Measurements from ENCODE around the gene SLFN12L.
"Not testable (repeated sequence)": the region's sequence is repeated elsewhere in the genome, so short reads cannot be mapped to it uniquely, and the experiment has no call there.

Gene SLFN12L

GRCh38 chr17:35510052-35510451 lies 27.4 kb downstream of the SLFN12L start:
- H3K27ac ChIP-seq (ENCODE audit: insufficient read depth, low read length, poor library complexity, severe bottlenecking), result no peak overlapping the region

GRCh38 chr17:35507714-35508113 lies 29.8 kb downstream of the SLFN12L start:
- peaks cover 11% of the 10 kb centered on the region for H3K36me3 ChIP-seq (ENCODE audit: control insufficient read depth, insufficient read depth, low read length)
- not testable (repeated sequence) for H3K4me3 ChIP-seq (ENCODE audit: insufficient read depth, low read depth, low read length, poor library complexity, severe bottlenecking); H3K27me3 ChIP-seq (replicated peaks; ENCODE audit: control insufficient read depth, insufficient read depth, low read length, poor library complexity, severe bottlenecking); H3K4me1 ChIP-seq (ENCODE audit: control insufficient read depth, insufficient read depth, low read length, poor library complexity, severe bottlenecking); H3K27ac ChIP-seq (ENCODE audit: insufficient read depth, low read length, poor library complexity, severe bottlenecking); DNase-seq; H3K9me3 ChIP-seq (ENCODE audit: control insufficient read depth, low read length)

More at GRCh38 chr17:35510052-35510451, 27.4 kb downstream of the SLFN12L start:
- H3K4me1 ChIP-seq (ENCODE audit: control insufficient read depth, insufficient read depth, low read length, poor library complexity, severe bottlenecking), result no peaks in the 10 kb centered on the region
- H3K36me3 ChIP-seq (ENCODE audit: control insufficient read depth, insufficient read depth, low read length), result peaks cover 26% of the 10 kb centered on the region
- H3K4me3 ChIP-seq (ENCODE audit: insufficient read depth, low read depth, low read length, poor library complexity, severe bottlenecking), result no peak overlapping the region
- no peak for DNase-seq
- H3K27me3 ChIP-seq (replicated peaks; ENCODE audit: control insufficient read depth, insufficient read depth, low read length, poor library complexity, severe bottlenecking), result no peaks in the 10 kb centered on the region
- no peaks in the 10 kb centered on the region for H3K9me3 ChIP-seq (ENCODE audit: control insufficient read depth, low read length)

- Histone ChIP-seq H3K27me3 (replicated peaks; ENCODE audit: control insufficient read depth, insufficient read depth, low read length, poor library complexity, severe bottlenecking) (no peaks in the 10 kb centered on the region), H3K4me1 (ENCODE audit: control insufficient read depth, insufficient read depth, low read length, poor library complexity, severe bottlenecking) (no peaks in the 10 kb centered on the region), H3K27ac (ENCODE audit: insufficient read depth, low read length, poor library complexity, severe bottlenecking) (no peak overlapping the region), H3K4me3 (ENCODE audit: insufficient read depth, low read depth, low read length, poor library complexity, severe bottlenecking) (no peak overlapping the region), H3K36me3 (ENCODE audit: control insufficient read depth, insufficient read depth, low read length) (peaks cover 27% of the 10 kb centered on the region), H3K9me3 (ENCODE audit: control insufficient read depth, low read length) (no peaks in the 10 kb centered on the region)
- DNase-seq, result no peak
Observed at GRCh38 chr17:35499548-35499947, 37.9 kb downstream of the SLFN12L start.

- Histone ChIP-seq H3K27ac (ENCODE audit: insufficient read depth, low read length, poor library complexity, severe bottlenecking) (no peak overlapping the region), H3K4me3 (ENCODE audit: insufficient read depth, low read depth, low read length, poor library complexity, severe bottlenecking) (no peak overlapping the region), H3K36me3 (ENCODE audit: control insufficient read depth, insufficient read depth, low read length) (peaks cover 27% of the 10 kb centered on the region), H3K27me3 (replicated peaks; ENCODE audit: control insufficient read depth, insufficient read depth, low read length, poor library complexity, severe bottlenecking) (no peaks in the 10 kb centered on the region), H3K4me1 (ENCODE audit: control insufficient read depth, insufficient read depth, low read length, poor library complexity, severe bottlenecking) (no peaks in the 10 kb centered on the region), H3K9me3 (ENCODE audit: control insufficient read depth, low read length) (no peaks in the 10 kb centered on the region)
- no peak for DNase-seq
Observed at GRCh38 chr17:35498448-35499178, 38.9 kb downstream of the SLFN12L start.

- H3K27ac ChIP-seq (ENCODE audit: insufficient read depth, low read length, poor library complexity, severe bottlenecking), result no peak overlapping the region
- no peaks in the 10 kb centered on the region for H3K9me3 ChIP-seq (ENCODE audit: control insufficient read depth, low read length)
- H3K36me3 ChIP-seq (ENCODE audit: control insufficient read depth, insufficient read depth, low read length), result peaks cover 31% of the 10 kb centered on the region
- H3K27me3 ChIP-seq (replicated peaks; ENCODE audit: control insufficient read depth, insufficient read depth, low read length, poor library complexity, severe bottlenecking), result no peaks in the 10 kb centered on the region
- no peaks in the 10 kb centered on the region for H3K4me1 ChIP-seq (ENCODE audit: control insufficient read depth, insufficient read depth, low read length, poor library complexity, severe bottlenecking)
- H3K4me3 ChIP-seq (ENCODE audit: insufficient read depth, low read depth, low read length, poor library complexity, severe bottlenecking), result no peak overlapping the region
- no peak for DNase-seq
Observed at GRCh38 chr17:35496451-35497290, 40.8 kb downstream of the SLFN12L start.

- no peaks in the 10 kb centered on the region for H3K4me1 ChIP-seq (ENCODE audit: control insufficient read depth, insufficient read depth, low read length, poor library complexity, severe bottlenecking)
- no peak for DNase-seq
- H3K36me3 ChIP-seq (ENCODE audit: control insufficient read depth, insufficient read depth, low read length), result peaks cover 14% of the 10 kb centered on the region
- H3K27ac ChIP-seq (ENCODE audit: insufficient read depth, low read length, poor library complexity, severe bottlenecking), result no peak overlapping the region
- no peaks in the 10 kb centered on the region for H3K9me3 ChIP-seq (ENCODE audit: control insufficient read depth, low read length)
- no peak overlapping the region for H3K4me3 ChIP-seq (ENCODE audit: insufficient read depth, low read depth, low read length, poor library complexity, severe bottlenecking)
- no peaks in the 10 kb centered on the region for H3K27me3 ChIP-seq (replicated peaks; ENCODE audit: control insufficient read depth, insufficient read depth, low read length, poor library complexity, severe bottlenecking)
Observed at GRCh38 chr17:35493040-35493439, 44.4 kb downstream of the SLFN12L start.

- DNase-seq, result no peak
- Histone ChIP-seq H3K4me1 (ENCODE audit: control insufficient read depth, insufficient read depth, low read length, poor library complexity, severe bottlenecking) (peaks cover 8% of the 10 kb centered on the region), H3K4me3 (ENCODE audit: insufficient read depth, low read depth, low read length, poor library complexity, severe bottlenecking) (no peak overlapping the region), H3K9me3 (ENCODE audit: control insufficient read depth, low read length) (no peaks in the 10 kb centered on the region), H3K27me3 (replicated peaks; ENCODE audit: control insufficient read depth, insufficient read depth, low read length, poor library complexity, severe bottlenecking) (no peaks in the 10 kb centered on the region), H3K36me3 (ENCODE audit: control insufficient read depth, insufficient read depth, low read length) (peaks cover 9% of the 10 kb centered on the region), H3K27ac (ENCODE audit: insufficient read depth, low read length, poor library complexity, severe bottlenecking) (no peak overlapping the region)
Observed at GRCh38 chr17:35491417-35491816, 46.1 kb downstream of the SLFN12L start.

- Histone ChIP-seq H3K4me3 (ENCODE audit: insufficient read depth, low read depth, low read length, poor library complexity, severe bottlenecking) (no peak overlapping the region), H3K27ac (ENCODE audit: insufficient read depth, low read length, poor library complexity, severe bottlenecking) (no peak overlapping the region), H3K9me3 (ENCODE audit: control insufficient read depth, low read length) (no peaks in the 10 kb centered on the region), H3K36me3 (ENCODE audit: control insufficient read depth, insufficient read depth, low read length) (peaks cover 11% of the 10 kb centered on the region), H3K27me3 (replicated peaks; ENCODE audit: control insufficient read depth, insufficient read depth, low read length, poor library complexity, severe bottlenecking) (no peaks in the 10 kb centered on the region), H3K4me1 (ENCODE audit: control insufficient read depth, insufficient read depth, low read length, poor library complexity, severe bottlenecking) (peaks cover 11% of the 10 kb centered on the region)
- DNase-seq, result no peak
Observed at GRCh38 chr17:35489944-35490343, 47.5 kb downstream of the SLFN12L start.

GRCh38 chr17:35488991-35489390 lies 48.5 kb downstream of the SLFN12L start:
- no peak for DNase-seq
- Histone ChIP-seq H3K36me3 (ENCODE audit: control insufficient read depth, insufficient read depth, low read length) (peaks cover 13% of the 10 kb centered on the region), H3K27me3 (replicated peaks; ENCODE audit: control insufficient read depth, insufficient read depth, low read length, poor library complexity, severe bottlenecking) (no peaks in the 10 kb centered on the region), H3K27ac (ENCODE audit: insufficient read depth, low read length, poor library complexity, severe bottlenecking) (no peak overlapping the region), H3K4me1 (ENCODE audit: control insufficient read depth, insufficient read depth, low read length, poor library complexity, severe bottlenecking) (peaks cover 11% of the 10 kb centered on the region), H3K9me3 (ENCODE audit: control insufficient read depth, low read length) (no peaks in the 10 kb centered on the region), H3K4me3 (ENCODE audit: insufficient read depth, low read depth, low read length, poor library complexity, severe bottlenecking) (no peak overlapping the region)
